Calu3 (cell line): ENCODE measurements around the gene ANKS1B. TPM values are rescaled to one million over a fixed set of nuclear protein-coding genes. Genes with fewer than 3 reads are reported as not detected.
"Not testable (repeated sequence)": the region's sequence is repeated elsewhere in the genome, so short reads cannot be mapped to it uniquely, and the experiment has no call there.

Experiments used
- BruUV-seq: library from RNA; stranded (reverse); fragments of 400-500 nt; replicated peaks from 2 replicates; lab custom pipeline; 2021; lab: Mats Ljungman, UMichigan
- CTCF ChIA-PET: fragments of 300-600 bp; sonication (Branson Sonifier 250); formaldehyde crosslinking; loops from one replicate; lab custom pipeline; 2022; ENCODE audit warnings: antibody characterized with exemption; lab: Charles Lee
- DNase-seq: peaks from one replicate; pipeline ENCODE4 v3.0.0; 2022
- H3K27ac Mint-ChIP-seq: one replicate; pipeline ENCODE4 v1.8.0; 2022; ENCODE audit warnings: mixed read lengths; ENCODE audit not compliant: unreplicated experiment
- H3K27me3 Mint-ChIP-seq: one replicate; pipeline ENCODE4 v1.8.0; 2022; ENCODE audit warnings: mixed read lengths; ENCODE audit not compliant: unreplicated experiment
- H3K36me3 Mint-ChIP-seq: one replicate; pipeline ENCODE4 v1.8.0; 2022; ENCODE audit warnings: mild to moderate bottlenecking, moderate library complexity, mixed read lengths; ENCODE audit not compliant: insufficient read depth, unreplicated experiment
- H3K4me1 Mint-ChIP-seq: one replicate; pipeline ENCODE4 v1.8.0; 2022; ENCODE audit warnings: mild to moderate bottlenecking, low read depth, mixed read lengths; ENCODE audit not compliant: unreplicated experiment
- H3K4me3 Mint-ChIP-seq: one replicate; pipeline ENCODE4 v1.8.0; 2022; ENCODE audit warnings: mild to moderate bottlenecking, low read depth, moderate library complexity, mixed read lengths; ENCODE audit not compliant: unreplicated experiment
- H3K9me3 Mint-ChIP-seq: one replicate; pipeline ENCODE4 v1.8.0; 2022; ENCODE audit warnings: low read depth, mixed read lengths; ENCODE audit not compliant: unreplicated experiment
- CTCF ChIP-seq: fragments of 200-600 bp; IDR thresholded peaks from one replicate; pipeline ENCODE4 v1.8.0; 2022; ENCODE audit warnings: antibody characterized with exemption; ENCODE audit not compliant: unreplicated experiment
- intact Hi-C: fragments of 100-400 bp; cut with micrococcal nuclease; formaldehyde crosslinking; loops from one replicate; pipeline ENCODE4 v1.10.0; 2022; ENCODE audit not compliant: unreplicated experiment
- total RNA-seq: library from RNA; stranded (reverse); gene quantifications from 2 replicates; pipeline ENCODE4 v1.2.3, GENCODE V29; 2022

ANKS1B gene
- total RNA-seq, 1 experiment from 2014 or later: 1.7 TPM

- DNase-seq: no peak
- Mint-ChIP-seq H3K27ac (no peak overlapping the region), H3K36me3 (no peaks in the 10 kb centered on the region), H3K9me3 (peaks cover 7% of the 10 kb centered on the region), H3K27me3 (no peaks in the 10 kb centered on the region), H3K4me3 (no peak overlapping the region), H3K4me1 (peaks cover 10% of the 10 kb centered on the region)
- TF ChIP-seq CTCF: no peak
- CTCF ChIA-PET: interaction anchor here (0.6 to 0.7 kb wide), 3 partner anchors 34 to 118 kb away, joined by 4 to 5 read pairs (median 5); no protein-coding TSS in a partner anchor
- BruUV-seq: no TSS peak
- intact Hi-C loops: no loop called here
These were observed 727.1 kb downstream of the ANKS1B start for GRCh38 chr12:99257672-99258071.

GRCh38 chr12:99253068-99253467 lies 731.7 kb downstream of the ANKS1B start:
- DNase-seq: peak; percentile 5
- Mint-ChIP-seq H3K9me3 (peaks cover 3% of the 10 kb centered on the region), H3K27ac (no peak overlapping the region), H3K4me1 (no peaks in the 10 kb centered on the region), H3K36me3 (no peaks in the 10 kb centered on the region), H3K27me3 (no peaks in the 10 kb centered on the region), H3K4me3 (no peak overlapping the region)
- intact Hi-C loops: no loop called here
- CTCF ChIA-PET: interaction anchor here (0.6 kb wide), 1 partner anchor 155 kb away, joined by 3 read pairs; no protein-coding TSS in a partner anchor
- peak; percentile 36 for TF ChIP-seq CTCF
- no TSS peak for BruUV-seq

GRCh38 chr12:99250091-99250490 lies 734.6 kb downstream of the ANKS1B start:
- intact Hi-C loops: no loop called here
- BruUV-seq: no TSS peak
- Mint-ChIP-seq H3K27ac (no peak overlapping the region), H3K4me3 (no peak overlapping the region), H3K27me3 (no peaks in the 10 kb centered on the region), H3K36me3 (no peaks in the 10 kb centered on the region), H3K4me1 (no peaks in the 10 kb centered on the region), H3K9me3 (no peaks in the 10 kb centered on the region)
- TF ChIP-seq CTCF: no peak
- CTCF ChIA-PET: no interaction called here
- no peak for DNase-seq

- no TSS peak for BruUV-seq
- no peak for TF ChIP-seq CTCF
- intact Hi-C loops: no loop called here
- no peak overlapping the region for H3K27ac Mint-ChIP-seq
- H3K9me3 Mint-ChIP-seq: no peaks in the 10 kb centered on the region
- H3K4me1 Mint-ChIP-seq: no peaks in the 10 kb centered on the region
- H3K27me3 Mint-ChIP-seq: no peaks in the 10 kb centered on the region
- no peak for DNase-seq
- no peak overlapping the region for H3K4me3 Mint-ChIP-seq
- H3K36me3 Mint-ChIP-seq: no peaks in the 10 kb centered on the region
- CTCF ChIA-PET: no interaction called here
These were observed 735.2 kb downstream of the ANKS1B start for GRCh38 chr12:99249543-99249942.

- CTCF ChIA-PET: interaction anchor here (0.6 kb wide), 1 partner anchor 570 kb away, joined by 3 read pairs; no protein-coding TSS in a partner anchor
- H3K36me3 Mint-ChIP-seq, H3K4me1 Mint-ChIP-seq, H3K9me3 Mint-ChIP-seq, BruUV-seq, H3K4me3 Mint-ChIP-seq, H3K27me3 Mint-ChIP-seq, intact Hi-C loops, H3K27ac Mint-ChIP-seq: not testable (repeated sequence)
- peak; percentile 37 for DNase-seq
These were observed 746.7 kb downstream of the ANKS1B start for GRCh38 chr12:99237907-99238538.
